Measurements from ENCODE around the gene NPR1. TPM values are rescaled to one million over a fixed set of nuclear protein-coding genes. Genes with fewer than 3 reads are reported as not detected.

Gene NPR1
- total RNA-seq, 1 donor from 2014 or later = 0.19 TPM

DNA sequence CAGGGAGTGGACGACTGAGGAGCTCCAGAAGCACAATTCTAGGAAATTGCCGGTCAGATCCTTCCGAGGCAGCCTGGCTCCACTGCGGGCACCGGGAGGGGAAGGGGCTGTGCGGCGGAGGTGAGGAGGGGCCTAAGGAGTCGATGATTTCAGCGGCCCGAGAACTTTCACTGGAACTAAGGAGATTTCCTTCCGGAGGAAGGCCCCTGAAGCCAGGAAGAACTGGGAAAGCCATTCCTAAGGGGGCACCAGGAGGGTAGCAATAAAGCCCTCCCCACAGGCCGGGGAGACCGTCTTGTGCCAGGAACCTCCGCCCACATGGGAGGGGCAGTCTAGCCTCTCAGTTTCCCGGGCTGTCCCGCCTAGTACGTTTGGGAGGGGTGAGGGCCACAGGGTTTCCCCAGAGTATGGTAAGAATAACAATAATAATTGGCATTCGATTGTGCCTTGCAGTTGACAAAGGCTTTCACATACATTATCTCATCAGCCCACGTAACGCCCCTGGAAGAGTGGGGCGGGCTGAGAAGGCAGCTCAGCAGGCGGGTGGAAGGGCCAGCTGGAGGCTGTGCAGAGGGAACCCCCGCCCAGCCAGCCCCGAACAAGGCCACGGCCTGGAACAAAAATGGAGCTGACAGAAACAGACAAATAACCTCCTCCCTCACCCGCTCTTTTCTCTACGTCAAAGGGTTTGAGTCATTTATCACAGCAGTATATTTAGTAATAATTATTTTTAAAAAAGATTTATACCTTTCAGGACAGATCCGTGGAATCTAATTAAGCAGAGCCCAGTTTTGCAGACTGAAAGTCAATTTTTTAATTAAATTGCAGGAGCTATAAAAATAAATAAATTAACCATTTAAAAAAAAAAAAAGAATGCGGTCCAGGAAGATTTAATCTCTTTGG is 19.8 kb downstream of the NPR1 start:
- Histone ChIP-seq H3K4me2 (peak overlapping the region; percentile 27), H3F3A (ENCODE audit: low read depth) (peaks cover 9% of the 10 kb centered on the region), H4K20me1 (ENCODE audit: low read depth) (no peaks in the 10 kb centered on the region), H3K4me1 (peaks cover 19% of the 10 kb centered on the region), H3K9me3 (ENCODE audit: low read depth) (no peaks in the 10 kb centered on the region), H3K27ac (no peak overlapping the region), H3K79me2 (ENCODE audit: low read depth) (no peaks in the 10 kb centered on the region), H3K27me3 (no peaks in the 10 kb centered on the region), H2AFZ (replicated peaks) (peak overlapping the region; percentile 95), H3K4me3 (no peak overlapping the region), H3K36me3 (no peaks in the 10 kb centered on the region), H3K9ac (no peak overlapping the region)
- Mint-ChIP-seq H3K4me1 (peaks cover 17% of the 10 kb centered on the region), H3K9me3 (no peaks in the 10 kb centered on the region), H3K4me3 (no peak overlapping the region), H3K27me3 (ENCODE audit: insufficient read depth, low read depth) (peaks cover 2% of the 10 kb centered on the region), H3K27ac (peak overlapping the region; percentile 25), H3K36me3 (no peaks in the 10 kb centered on the region)
- DNase-seq (ENCODE audit: low spot score) = no peak
- TF ChIP-seq, protein P1, sequence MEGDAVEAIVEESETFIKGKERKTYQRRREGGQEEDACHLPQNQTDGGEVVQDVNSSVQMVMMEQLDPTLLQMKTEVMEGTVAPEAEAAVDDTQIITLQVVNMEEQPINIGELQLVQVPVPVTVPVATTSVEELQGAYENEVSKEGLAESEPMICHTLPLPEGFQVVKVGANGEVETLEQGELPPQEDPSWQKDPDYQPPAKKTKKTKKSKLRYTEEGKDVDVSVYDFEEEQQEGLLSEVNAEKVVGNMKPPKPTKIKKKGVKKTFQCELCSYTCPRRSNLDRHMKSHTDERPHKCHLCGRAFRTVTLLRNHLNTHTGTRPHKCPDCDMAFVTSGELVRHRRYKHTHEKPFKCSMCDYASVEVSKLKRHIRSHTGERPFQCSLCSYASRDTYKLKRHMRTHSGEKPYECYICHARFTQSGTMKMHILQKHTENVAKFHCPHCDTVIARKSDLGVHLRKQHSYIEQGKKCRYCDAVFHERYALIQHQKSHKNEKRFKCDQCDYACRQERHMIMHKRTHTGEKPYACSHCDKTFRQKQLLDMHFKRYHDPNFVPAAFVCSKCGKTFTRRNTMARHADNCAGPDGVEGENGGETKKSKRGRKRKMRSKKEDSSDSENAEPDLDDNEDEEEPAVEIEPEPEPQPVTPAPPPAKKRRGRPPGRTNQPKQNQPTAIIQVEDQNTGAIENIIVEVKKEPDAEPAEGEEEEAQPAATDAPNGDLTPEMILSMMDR (IDR thresholded peaks at IDR 0.05) = no peak
- TF ChIP-seq EZH2 (IDR thresholded peaks at IDR 0.05) = no peak
- no peak for TF ChIP-seq EZH2phosphoT487 (IDR thresholded peaks at IDR 0.05)

DNA sequence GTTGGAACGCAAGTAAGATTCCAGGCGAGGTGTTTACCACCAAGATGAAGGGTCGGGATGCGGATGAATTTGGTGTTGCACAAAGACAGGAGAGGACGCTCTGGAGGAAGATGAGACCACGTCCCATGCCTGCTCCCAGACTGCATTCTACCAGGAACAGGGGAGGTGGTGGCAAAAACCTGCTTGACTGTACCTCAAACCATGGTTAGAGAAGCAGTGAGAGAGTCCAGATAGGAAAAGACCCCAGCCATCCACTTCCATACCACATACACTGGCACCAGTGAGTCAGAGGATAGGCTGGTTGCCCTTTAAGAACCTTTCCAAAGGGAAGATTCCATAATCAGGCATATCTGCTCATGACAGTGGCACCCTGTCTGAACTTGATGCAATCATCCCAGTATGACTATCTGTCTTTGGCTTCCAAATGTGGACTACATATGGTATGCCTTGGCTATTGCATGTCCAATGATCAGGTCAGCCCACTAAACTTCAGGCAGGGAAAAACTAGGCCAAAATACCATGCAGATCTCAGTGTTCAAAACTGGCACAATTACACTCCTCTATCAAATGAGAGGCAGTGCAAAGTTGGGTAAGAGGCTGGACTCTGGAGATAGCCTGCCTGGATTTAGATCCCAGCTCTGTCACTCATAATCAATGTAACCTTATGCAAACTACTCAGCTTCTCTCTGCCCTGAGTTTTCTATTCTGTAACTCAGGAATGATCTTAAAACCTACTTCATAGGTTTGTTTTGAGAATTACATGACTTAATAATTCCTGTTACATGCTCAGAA is 20.6 kb downstream of the NPR1 start:
- Histone ChIP-seq H3K27me3 (no peaks in the 10 kb centered on the region), H3F3A (ENCODE audit: low read depth) (peaks cover 9% of the 10 kb centered on the region), H3K4me3 (no peak overlapping the region), H3K4me2 (no peak overlapping the region), H3K79me2 (ENCODE audit: low read depth) (no peaks in the 10 kb centered on the region), H3K36me3 (no peaks in the 10 kb centered on the region), H3K9me3 (ENCODE audit: low read depth) (no peaks in the 10 kb centered on the region), H2AFZ (replicated peaks) (peak overlapping the region; percentile 57), H3K27ac (no peak overlapping the region), H4K20me1 (ENCODE audit: low read depth) (no peaks in the 10 kb centered on the region), H3K9ac (no peak overlapping the region), H3K4me1 (peaks cover 19% of the 10 kb centered on the region)
- no peak for TF ChIP-seq EZH2phosphoT487 (IDR thresholded peaks at IDR 0.05)
- TF ChIP-seq, protein P1 (IDR thresholded peaks at IDR 0.05) = no peak
- no peak for TF ChIP-seq EZH2 (IDR thresholded peaks at IDR 0.05)
- no peak overlapping the region for H3K27ac Mint-ChIP-seq
- no peak for DNase-seq (ENCODE audit: low spot score)
- no peaks in the 10 kb centered on the region for H3K9me3 Mint-ChIP-seq
- H3K36me3 Mint-ChIP-seq = no peaks in the 10 kb centered on the region
- peaks cover 2% of the 10 kb centered on the region for H3K27me3 Mint-ChIP-seq (ENCODE audit: insufficient read depth, low read depth)
- peaks cover 17% of the 10 kb centered on the region for H3K4me1 Mint-ChIP-seq
- H3K4me3 Mint-ChIP-seq = no peak overlapping the region

DNA sequence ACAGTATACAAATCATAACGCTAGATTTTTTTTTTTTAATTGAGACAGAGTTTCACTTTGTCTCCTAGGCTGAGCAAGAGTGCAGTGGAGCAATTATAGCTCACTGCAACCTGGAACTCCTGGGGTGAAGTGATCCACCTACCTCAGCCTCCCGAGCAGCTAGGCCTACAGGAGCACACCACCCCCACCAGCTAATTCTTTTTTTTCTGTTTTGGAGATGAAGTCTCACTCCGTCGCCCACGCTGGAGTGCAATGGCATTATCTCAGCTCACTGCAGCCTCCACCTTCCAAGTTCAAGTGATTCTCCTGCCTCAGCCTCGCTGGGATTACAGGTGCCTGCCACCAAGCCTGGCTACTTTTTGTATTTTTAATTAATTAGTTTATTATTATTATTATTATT is 21.3 kb downstream of the NPR1 start:
- no peak overlapping the region for H3K4me3 Mint-ChIP-seq
- no peak overlapping the region for H3K27ac Mint-ChIP-seq
- TF ChIP-seq EZH2 (IDR thresholded peaks at IDR 0.05) (no peak), EZH2phosphoT487 (IDR thresholded peaks at IDR 0.05) (no peak)
- TF ChIP-seq, protein P1 (IDR thresholded peaks at IDR 0.05) = no peak
- no peak overlapping the region for H3K4me2 ChIP-seq
- H3K27me3 Mint-ChIP-seq (ENCODE audit: insufficient read depth, low read depth) = peaks cover 2% of the 10 kb centered on the region
- no peaks in the 10 kb centered on the region for H3K36me3 ChIP-seq
- DNase-seq (ENCODE audit: low spot score) = no peak
- H3K4me3 ChIP-seq = no peak overlapping the region
- no peak overlapping the region for H2AFZ ChIP-seq (replicated peaks)
- H3K9me3 ChIP-seq (ENCODE audit: low read depth) = no peaks in the 10 kb centered on the region
- no peaks in the 10 kb centered on the region for H3K36me3 Mint-ChIP-seq
- no peak overlapping the region for H3K9ac ChIP-seq
- peaks cover 17% of the 10 kb centered on the region for H3K4me1 Mint-ChIP-seq
- no peaks in the 10 kb centered on the region for H3K9me3 Mint-ChIP-seq
- no peaks in the 10 kb centered on the region for H3K79me2 ChIP-seq (ENCODE audit: low read depth)
- H3K27me3 ChIP-seq = no peaks in the 10 kb centered on the region
- no peaks in the 10 kb centered on the region for H4K20me1 ChIP-seq (ENCODE audit: low read depth)
- peaks cover 9% of the 10 kb centered on the region for H3F3A ChIP-seq (ENCODE audit: low read depth)
- H3K4me1 ChIP-seq = peaks cover 19% of the 10 kb centered on the region
- no peak overlapping the region for H3K27ac ChIP-seq
